GM23248 (cell line): Measurements from ENCODE around the gene PPM1K. TPM values are rescaled to one million over a fixed set of nuclear protein-coding genes. Genes with fewer than 3 reads are reported as not detected.

ENCODE experiments used
- DNase-seq: peaks from one replicate; pipeline ENCODE4 v3.0.0-alpha.2; 2015
- H2AFZ ChIP-seq: fragments of 200-600 bp; sonication (generic); 2 replicates; pipeline ENCODE4 v1.6.1; 2016; ENCODE audit warnings: antibody characterized with exemption
- H3F3A ChIP-seq: fragments of 200-600 bp; sonication (generic); 2 replicates; pipeline ENCODE4 v1.6.1; 2016; ENCODE audit warnings: mild to moderate bottlenecking, antibody characterized with exemption, mixed run types; ENCODE audit not compliant: insufficient read depth
- H3K27ac ChIP-seq: fragments of 200-600 bp; sonication (generic); 2 replicates; pipeline ENCODE4 v1.5.1; 2016; ENCODE audit warnings: mild to moderate bottlenecking
- H3K27me3 ChIP-seq: fragments of 200-600 bp; sonication (generic); replicated peaks from 2 replicates; pipeline ENCODE4 v1.6.1; 2016; ENCODE audit warnings: mild to moderate bottlenecking; ENCODE audit not compliant: insufficient read depth
- H3K36me3 ChIP-seq: fragments of 200-600 bp; sonication (generic); 2 replicates; pipeline ENCODE4 v1.6.1; 2016; ENCODE audit warnings: low read depth, mild to moderate bottlenecking
- H3K4me1 ChIP-seq: fragments of 200-600 bp; sonication (generic); 2 replicates; pipeline ENCODE4 v1.6.1; 2016; ENCODE audit warnings: mild to moderate bottlenecking; ENCODE audit not compliant: insufficient read depth
- H3K4me2 ChIP-seq: fragments of 200-600 bp; sonication (generic); one replicate; pipeline ENCODE4 v1.6.1; 2016; ENCODE audit warnings: mild to moderate bottlenecking; ENCODE audit not compliant: unreplicated experiment
- H3K4me3 ChIP-seq: fragments of 200-600 bp; sonication (generic); 2 replicates; pipeline ENCODE4 v1.5.1; 2016; ENCODE audit warnings: mild to moderate bottlenecking
- H3K79me2 ChIP-seq: fragments of 200-600 bp; sonication (generic); 2 replicates; pipeline ENCODE4 v1.6.1; 2016; ENCODE audit warnings: mild to moderate bottlenecking; ENCODE audit not compliant: insufficient read depth
- H3K9ac ChIP-seq: fragments of 200-600 bp; sonication (generic); 2 replicates; pipeline ENCODE4 v1.6.1; 2016; ENCODE audit warnings: mild to moderate bottlenecking
- H3K9me2 ChIP-seq: fragments of 200-600 bp; sonication (generic); 2 replicates; pipeline ENCODE4 v1.6.1; 2016; ENCODE audit warnings: mixed run types, mild to moderate bottlenecking, moderate library complexity; ENCODE audit not compliant: insufficient read depth
- H3K9me3 ChIP-seq: fragments of 200-600 bp; sonication (generic); one replicate; pipeline ENCODE4 v1.6.1; 2017; ENCODE audit warnings: low read depth
- H4K20me1 ChIP-seq: fragments of 200-600 bp; sonication (generic); 2 replicates; pipeline ENCODE4 v1.6.0; 2016; ENCODE audit not compliant: insufficient read depth
- EZH2 ChIP-seq: fragments of 200-600 bp; sonication (generic); IDR thresholded peaks from 2 replicates; pipeline ENCODE4 v1.6.1; 2018; ENCODE audit warnings: antibody characterized with exemption, mild to moderate bottlenecking; ENCODE audit not compliant: insufficient read depth, poor library complexity, severe bottlenecking
- EZH2phosphoT487 ChIP-seq: fragments of 200-600 bp; sonication (generic); IDR thresholded peaks from 2 replicates; pipeline ENCODE4 v1.6.1; 2018; ENCODE audit warnings: antibody characterized with exemption, moderate library complexity, mild to moderate bottlenecking, low read depth; ENCODE audit not compliant: insufficient read depth
- WGBS, 2 experiments: methylation state at CpG; one replicate each; pipeline ENCODE4 v1.1.6; 2015 to 2017; ENCODE audit warnings: low lambda C conversion rate in 2 of 2, low coverage in 1 of 2; ENCODE audit errors: missing lambda C conversion rate in 2 of 2; 5-methylcytosine and 5-hydroxymethylcytosine counted together
- in situ Hi-C: fragments of 300-500 bp; cut with MboI; formaldehyde crosslinking; loops from 2 replicates; pipeline ENCODE4 v1.15.0; 2020
- polyA plus RNA-seq: library from polyadenylated mRNA; unstranded; fragments of >200 nt; fragmentation: Nextera tagmentation; extraction: Ambion mirVana; gene quantifications from 2 replicates; pipeline ENCODE4 v1.2.1, GENCODE V29; 2016
- total RNA-seq: library from RNA; depleted of rRNA; stranded (reverse); fragments of >200 nt; shearing (Covaris generic); gene quantifications from 2 replicates; pipeline ENCODE4 v1.2.3, GENCODE V29; 2014

PPM1K gene
- total and polyA plus RNA-seq, 2 experiments from 2014 or later: 4.3 to 8.2 TPM

DNA sequence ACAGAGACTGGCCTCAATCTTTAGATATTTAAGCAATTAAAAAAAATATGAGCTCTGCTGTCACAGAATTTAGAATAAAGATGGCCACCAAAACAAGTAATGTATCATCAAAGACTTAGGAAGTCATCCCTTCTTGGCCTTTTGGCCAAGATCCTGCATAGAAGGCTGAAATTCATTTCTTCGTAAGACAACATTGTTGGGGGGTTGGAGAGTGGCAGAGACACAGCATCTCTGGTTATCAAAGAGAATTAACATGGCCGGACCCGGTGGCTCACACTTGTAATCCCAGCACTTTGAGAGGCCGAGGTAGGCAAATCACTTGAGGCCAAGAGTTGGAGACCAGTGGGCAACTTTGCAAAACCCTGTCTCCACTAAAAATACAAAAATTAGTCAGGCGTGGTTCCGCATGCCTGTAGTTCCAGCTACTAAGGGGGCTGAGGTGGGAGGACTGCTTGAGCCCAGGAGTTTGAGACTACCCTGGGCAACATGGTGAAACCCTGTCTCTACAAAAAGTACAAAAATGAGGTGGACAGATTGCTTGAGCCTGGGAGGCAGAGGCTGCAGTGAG lies 4.0 kb downstream of the PPM1K start:
- WGBS, 2 experiments: 94 to 95% methylated on average over 6 of the region's 6 CpGs
- H3K27ac ChIP-seq: no peak overlapping the region
- no peaks in the 10 kb centered on the region for H4K20me1 ChIP-seq
- 0 out of 2 replicates have a peak, but pooled peaks cover 3% of the 10 kb centered on the region for H3K36me3 ChIP-seq
- H3K4me1 ChIP-seq: peaks cover 10% of the 10 kb centered on the region
- H3F3A ChIP-seq: peaks cover 18% of the 10 kb centered on the region
- TF ChIP-seq EZH2phosphoT487: no peak
- TF ChIP-seq EZH2: no peak
- H2AFZ ChIP-seq: no peak overlapping the region
- in situ Hi-C loops: no loop called here
- H3K79me2 ChIP-seq: peaks cover 29% of the 10 kb centered on the region; the same call in 1 of the 2 replicates
- no peaks in the 10 kb centered on the region for H3K27me3 ChIP-seq
- no peaks in the 10 kb centered on the region for H3K9me3 ChIP-seq
- no peak overlapping the region for H3K9ac ChIP-seq
- no peaks in the 10 kb centered on the region for H3K9me2 ChIP-seq
- no peak overlapping the region for H3K4me2 ChIP-seq
- DNase-seq: no peak
- no peak overlapping the region for H3K4me3 ChIP-seq

GRCh38 chr4:88277711-88278225 lies 6.6 kb downstream of the PPM1K start:
- Histone ChIP-seq H3K9me3 (no peaks in the 10 kb centered on the region), H3K4me1 (peaks cover 5% of the 10 kb centered on the region; the same call in 1 of the 2 replicates), H3K27ac (no peak overlapping the region), H3K4me2 (no peak overlapping the region), H3K27me3 (no peaks in the 10 kb centered on the region), H3K9me2 (no peaks in the 10 kb centered on the region), H3K79me2 (peaks cover 29% of the 10 kb centered on the region; the same call in 1 of the 2 replicates), H4K20me1 (no peaks in the 10 kb centered on the region), H3K4me3 (no peak overlapping the region), H3F3A (peaks cover 10% of the 10 kb centered on the region), H3K36me3 (0 out of 2 replicates have a peak, but pooled peaks cover 3% of the 10 kb centered on the region), H2AFZ (no peak overlapping the region), H3K9ac (no peak overlapping the region)
- no peak for DNase-seq
- 88 to 92% methylated on average over 3 of the region's 3 CpGs for WGBS, 2 experiments
- in situ Hi-C loops: no loop called here
- TF ChIP-seq EZH2phosphoT487: no peak
- no peak for TF ChIP-seq EZH2

GRCh38 chr4:88276952-88277710 lies 7.2 kb downstream of the PPM1K start:
- TF ChIP-seq EZH2phosphoT487 (no peak), EZH2 (no peak)

DNA sequence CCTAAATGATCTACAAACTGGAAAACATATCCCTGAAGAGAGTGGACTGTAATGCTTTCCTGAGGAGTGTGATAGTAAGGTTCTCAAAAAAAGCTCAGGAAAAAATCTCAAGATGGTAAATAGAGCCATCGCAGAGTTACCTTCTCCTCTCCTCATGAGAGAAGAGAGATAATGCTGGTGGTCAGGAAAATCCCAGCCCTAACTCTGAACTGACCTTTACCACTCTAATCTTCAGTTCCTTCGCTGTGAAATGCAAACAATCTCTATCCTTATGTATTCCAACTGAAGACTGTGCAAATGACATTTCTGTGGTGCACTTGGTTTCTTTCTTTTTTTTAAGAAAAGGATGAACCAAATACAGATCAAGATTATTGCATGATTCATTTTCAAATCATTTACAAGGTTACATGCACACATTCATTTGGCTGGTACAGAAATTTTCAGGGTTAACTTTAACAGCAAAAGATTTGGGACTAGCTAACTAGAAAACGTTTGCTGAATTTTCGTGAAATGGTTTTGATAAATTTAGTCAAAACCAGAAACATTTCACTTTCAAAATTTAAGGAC lies 8.3 kb downstream of the PPM1K start:
- Histone ChIP-seq H3F3A (no peaks in the 10 kb centered on the region; the same call in 1 of the 2 replicates), H4K20me1 (no peaks in the 10 kb centered on the region), H3K79me2 (peaks cover 18% of the 10 kb centered on the region; the same call in 1 of the 2 replicates), H3K27ac (no peak overlapping the region), H3K4me3 (no peak overlapping the region), H3K4me1 (no peaks in the 10 kb centered on the region), H3K9ac (no peak overlapping the region), H3K27me3 (no peaks in the 10 kb centered on the region), H3K4me2 (no peak overlapping the region), H3K36me3 (0 out of 2 replicates have a peak, but pooled peaks cover 3% of the 10 kb centered on the region), H3K9me2 (no peaks in the 10 kb centered on the region), H3K9me3 (no peaks in the 10 kb centered on the region), H2AFZ (no peak overlapping the region)
- in situ Hi-C loops: no loop called here
- 79 to 83% methylated on average over 4 of the region's 4 CpGs for WGBS, 2 experiments
- no peak for DNase-seq
- TF ChIP-seq EZH2phosphoT487 (no peak), EZH2 (no peak)

More at GRCh38 chr4:88276952-88277710, 7.2 kb downstream of the PPM1K start:
- no peak overlapping the region for H3K4me3 ChIP-seq
- no peaks in the 10 kb centered on the region for H3K27me3 ChIP-seq
- no peaks in the 10 kb centered on the region for H4K20me1 ChIP-seq
- WGBS, 2 experiments: 94 to 98% methylated on average over 8 of the region's 8 CpGs
- no peak overlapping the region for H2AFZ ChIP-seq
- H3K4me2 ChIP-seq: no peak overlapping the region
- 0 out of 2 replicates have a peak, but pooled peaks cover 3% of the 10 kb centered on the region for H3K36me3 ChIP-seq
- no peak overlapping the region for H3K9ac ChIP-seq
- H3K9me2 ChIP-seq: no peaks in the 10 kb centered on the region
- in situ Hi-C loops: no loop called here
- H3K79me2 ChIP-seq: peaks cover 29% of the 10 kb centered on the region; the same call in 1 of the 2 replicates
- H3K4me1 ChIP-seq: no peaks in the 10 kb centered on the region
- H3K27ac ChIP-seq: no peak overlapping the region
- no peaks in the 10 kb centered on the region for H3K9me3 ChIP-seq
- peaks cover 5% of the 10 kb centered on the region for H3F3A ChIP-seq
- DNase-seq: no peak
